ENCODE results near the gene PKD1. TPM values are rescaled to one million over a fixed set of nuclear protein-coding genes. Genes with fewer than 3 reads are reported as not detected.

The PKD1 gene
- total RNA-seq, 1 donor = 118 TPM

DNA sequence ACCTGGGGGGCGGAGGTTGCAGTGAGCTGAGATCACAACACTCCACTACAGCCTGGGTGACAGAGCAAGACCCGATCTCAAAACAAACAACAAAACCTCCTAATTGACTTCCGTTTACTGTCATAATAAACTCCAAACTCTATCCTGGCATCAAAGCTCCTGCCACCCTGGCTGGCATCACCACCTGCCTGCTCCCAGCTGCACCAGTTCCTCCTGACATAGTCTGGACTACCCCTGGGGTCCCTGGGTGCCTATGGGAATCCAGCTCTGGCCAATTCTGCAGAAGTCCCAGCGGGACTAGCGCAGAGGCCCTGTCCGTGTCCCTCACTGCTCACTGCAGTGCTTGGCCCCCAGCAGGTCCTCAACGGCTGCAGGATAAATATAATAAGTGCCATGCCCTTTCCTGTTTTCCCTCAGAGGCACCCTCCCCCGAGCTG lies 88.8 kb downstream of the PKD1 start:
- no peak for DNase-seq (ENCODE audit: low read depth)
- TF ChIP-seq, protein P1, sequence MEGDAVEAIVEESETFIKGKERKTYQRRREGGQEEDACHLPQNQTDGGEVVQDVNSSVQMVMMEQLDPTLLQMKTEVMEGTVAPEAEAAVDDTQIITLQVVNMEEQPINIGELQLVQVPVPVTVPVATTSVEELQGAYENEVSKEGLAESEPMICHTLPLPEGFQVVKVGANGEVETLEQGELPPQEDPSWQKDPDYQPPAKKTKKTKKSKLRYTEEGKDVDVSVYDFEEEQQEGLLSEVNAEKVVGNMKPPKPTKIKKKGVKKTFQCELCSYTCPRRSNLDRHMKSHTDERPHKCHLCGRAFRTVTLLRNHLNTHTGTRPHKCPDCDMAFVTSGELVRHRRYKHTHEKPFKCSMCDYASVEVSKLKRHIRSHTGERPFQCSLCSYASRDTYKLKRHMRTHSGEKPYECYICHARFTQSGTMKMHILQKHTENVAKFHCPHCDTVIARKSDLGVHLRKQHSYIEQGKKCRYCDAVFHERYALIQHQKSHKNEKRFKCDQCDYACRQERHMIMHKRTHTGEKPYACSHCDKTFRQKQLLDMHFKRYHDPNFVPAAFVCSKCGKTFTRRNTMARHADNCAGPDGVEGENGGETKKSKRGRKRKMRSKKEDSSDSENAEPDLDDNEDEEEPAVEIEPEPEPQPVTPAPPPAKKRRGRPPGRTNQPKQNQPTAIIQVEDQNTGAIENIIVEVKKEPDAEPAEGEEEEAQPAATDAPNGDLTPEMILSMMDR (IDR thresholded peaks at IDR 0.05; ENCODE audit: insufficient read depth, low read length) = no peak
- H3K4me3 ChIP-seq (ENCODE audit: low read depth, low read length) = peak overlapping the region; percentile 73

DNA sequence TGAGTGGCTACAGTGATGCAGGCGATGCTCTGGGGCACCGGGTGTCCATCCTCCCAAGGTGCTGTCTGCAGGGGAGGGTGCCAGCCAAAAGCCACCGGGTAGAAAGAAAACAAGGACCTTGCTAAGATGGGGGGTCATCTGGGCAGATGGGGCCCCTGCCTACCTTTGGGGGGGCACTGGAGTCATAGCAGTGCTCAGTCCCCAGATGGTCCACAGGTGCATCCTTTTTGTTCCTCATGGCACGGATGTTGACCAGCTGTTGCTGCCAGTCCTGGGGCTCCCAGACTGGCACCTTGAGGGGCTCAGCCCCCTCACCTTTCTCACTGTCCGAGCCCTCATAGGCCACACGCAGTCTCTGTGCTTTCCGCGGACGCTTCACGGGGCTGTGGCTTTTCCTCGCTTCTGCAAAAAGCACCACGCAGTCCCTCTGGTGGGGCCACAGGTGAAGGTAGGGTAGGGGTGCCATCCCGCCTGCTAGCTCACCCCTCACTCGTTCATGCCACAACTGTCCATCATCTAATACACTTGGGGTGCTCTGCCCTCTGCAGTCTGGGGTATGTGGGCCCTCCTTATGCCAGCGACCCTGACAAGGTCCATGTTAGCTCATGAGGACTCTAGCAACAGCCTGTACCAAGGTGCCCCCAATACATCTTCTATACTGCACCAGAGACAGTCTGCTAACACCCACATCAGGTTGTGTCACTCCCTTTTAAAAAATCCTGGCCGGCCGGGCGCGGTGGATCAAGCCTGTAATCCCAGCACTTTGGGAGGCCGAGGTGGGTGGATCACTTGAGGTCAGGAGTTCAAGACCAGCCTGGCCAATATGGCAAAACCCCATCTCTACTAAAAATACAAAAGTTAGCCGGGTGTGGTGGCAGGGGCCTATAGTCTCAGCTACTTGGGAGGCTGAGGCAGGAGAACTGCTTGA lies 89.5 kb downstream of the PKD1 start:
- no peak overlapping the region for H3K4me3 ChIP-seq (ENCODE audit: low read depth, low read length)
- no peak for DNase-seq (ENCODE audit: low read depth)
- TF ChIP-seq, protein P1 (IDR thresholded peaks at IDR 0.05; ENCODE audit: insufficient read depth, low read length) = no peak

DNA sequence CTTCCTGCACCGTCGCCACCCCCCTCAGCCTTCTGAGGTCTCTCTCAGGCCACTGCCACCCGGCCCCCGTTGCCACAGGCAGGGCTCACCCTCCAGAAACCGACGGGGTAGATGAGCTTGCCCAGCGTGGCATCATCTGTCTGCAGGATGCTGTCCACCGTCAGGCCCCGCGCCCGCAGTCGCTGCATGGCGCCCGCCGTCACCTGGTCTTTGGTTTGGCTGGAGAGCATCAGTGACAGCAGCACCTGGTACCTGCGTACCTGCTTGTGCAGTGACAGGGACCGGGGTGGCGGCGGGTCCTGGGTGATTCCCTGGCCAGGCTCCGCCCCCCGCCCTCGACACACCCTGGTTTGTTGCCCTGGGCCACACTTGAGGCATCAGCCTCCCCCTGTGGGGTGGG lies 91.2 kb downstream of the PKD1 start:
- TF ChIP-seq, protein P1 (IDR thresholded peaks at IDR 0.05; ENCODE audit: insufficient read depth, low read length) = no peak
- H3K4me3 ChIP-seq (ENCODE audit: low read depth, low read length) = no peak overlapping the region
- DNase-seq (ENCODE audit: low read depth) = no peak

DNA sequence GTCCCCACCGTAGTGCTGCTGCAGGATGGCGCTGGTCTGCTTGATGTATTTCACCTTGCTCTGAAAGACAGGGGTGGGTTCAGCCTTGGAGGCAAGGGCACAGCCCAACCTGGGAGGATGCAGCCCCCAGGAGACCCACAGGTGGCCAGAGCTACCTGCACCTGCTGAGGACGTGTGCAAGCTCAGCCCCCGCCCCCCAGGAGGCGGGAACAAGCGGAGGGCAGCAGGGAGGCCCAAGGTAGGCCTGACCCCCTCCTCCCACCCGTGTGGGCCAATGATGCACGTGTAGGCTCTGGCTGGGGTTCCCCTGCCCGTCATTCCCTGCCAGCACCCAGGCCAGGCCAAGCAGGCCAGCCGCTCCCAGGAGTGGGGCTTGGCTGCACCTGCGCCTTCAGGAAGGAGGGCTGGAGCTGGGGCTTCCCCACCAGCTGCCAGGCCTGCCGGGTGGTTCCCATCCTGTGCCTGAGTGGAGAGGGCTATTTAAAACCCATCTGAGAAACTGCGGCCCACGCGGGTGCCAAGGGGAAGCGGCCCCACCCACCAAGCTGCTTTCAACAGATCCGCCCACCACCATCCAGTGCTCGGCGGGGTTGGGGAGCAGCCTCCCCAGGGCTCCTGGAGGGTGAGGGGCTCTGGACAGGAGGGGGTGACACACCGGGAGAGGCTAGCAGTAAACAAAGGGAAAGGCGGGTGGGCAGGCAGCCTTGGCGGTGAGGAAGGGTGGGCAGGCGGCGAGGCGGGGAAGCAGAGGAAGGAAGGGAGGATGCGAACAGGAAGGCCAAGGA lies 91.8 kb downstream of the PKD1 start:
- TF ChIP-seq, protein P1 (IDR thresholded peaks at IDR 0.05; ENCODE audit: insufficient read depth, low read length) = no peak
- no peak overlapping the region for H3K4me3 ChIP-seq (ENCODE audit: low read depth, low read length)
- DNase-seq (ENCODE audit: low read depth) = no peak

DNA sequence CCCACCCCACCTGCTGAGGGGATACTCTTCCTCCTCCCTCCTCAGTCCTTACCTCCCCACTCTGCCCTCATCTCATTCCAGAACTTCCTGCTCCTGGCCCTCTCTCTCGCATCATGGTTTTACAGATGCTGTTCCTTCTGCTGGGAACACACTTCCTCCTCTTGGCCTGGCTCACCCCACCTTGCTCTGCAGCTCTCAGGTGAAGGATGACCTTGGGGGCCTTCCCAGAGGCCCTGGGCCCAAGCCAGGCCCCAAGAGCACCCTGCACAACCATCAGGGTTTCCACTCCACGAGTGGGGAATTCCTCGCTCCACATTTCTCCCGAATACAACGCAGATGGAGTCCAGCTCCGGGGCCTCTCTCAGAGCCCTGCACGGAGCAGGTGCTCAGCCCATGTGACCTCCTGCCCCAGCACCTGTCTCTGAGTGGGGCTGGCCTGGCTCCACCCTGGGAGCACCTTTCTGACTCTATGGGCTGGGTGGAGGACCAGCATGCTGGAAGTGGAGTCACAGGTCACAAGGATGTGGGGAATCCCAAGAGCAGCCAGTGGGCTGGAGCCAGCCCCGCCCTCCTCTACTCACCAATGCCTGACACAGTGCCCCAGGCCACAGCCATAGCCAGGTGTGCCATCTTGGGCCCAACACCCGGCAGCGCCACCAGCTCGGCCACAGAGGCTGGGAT lies 92.6 kb downstream of the PKD1 start:
- no peak overlapping the region for H3K4me3 ChIP-seq (ENCODE audit: low read depth, low read length)
- TF ChIP-seq, protein P1 (IDR thresholded peaks at IDR 0.05; ENCODE audit: insufficient read depth, low read length) = no peak
- no peak for DNase-seq (ENCODE audit: low read depth)

DNA sequence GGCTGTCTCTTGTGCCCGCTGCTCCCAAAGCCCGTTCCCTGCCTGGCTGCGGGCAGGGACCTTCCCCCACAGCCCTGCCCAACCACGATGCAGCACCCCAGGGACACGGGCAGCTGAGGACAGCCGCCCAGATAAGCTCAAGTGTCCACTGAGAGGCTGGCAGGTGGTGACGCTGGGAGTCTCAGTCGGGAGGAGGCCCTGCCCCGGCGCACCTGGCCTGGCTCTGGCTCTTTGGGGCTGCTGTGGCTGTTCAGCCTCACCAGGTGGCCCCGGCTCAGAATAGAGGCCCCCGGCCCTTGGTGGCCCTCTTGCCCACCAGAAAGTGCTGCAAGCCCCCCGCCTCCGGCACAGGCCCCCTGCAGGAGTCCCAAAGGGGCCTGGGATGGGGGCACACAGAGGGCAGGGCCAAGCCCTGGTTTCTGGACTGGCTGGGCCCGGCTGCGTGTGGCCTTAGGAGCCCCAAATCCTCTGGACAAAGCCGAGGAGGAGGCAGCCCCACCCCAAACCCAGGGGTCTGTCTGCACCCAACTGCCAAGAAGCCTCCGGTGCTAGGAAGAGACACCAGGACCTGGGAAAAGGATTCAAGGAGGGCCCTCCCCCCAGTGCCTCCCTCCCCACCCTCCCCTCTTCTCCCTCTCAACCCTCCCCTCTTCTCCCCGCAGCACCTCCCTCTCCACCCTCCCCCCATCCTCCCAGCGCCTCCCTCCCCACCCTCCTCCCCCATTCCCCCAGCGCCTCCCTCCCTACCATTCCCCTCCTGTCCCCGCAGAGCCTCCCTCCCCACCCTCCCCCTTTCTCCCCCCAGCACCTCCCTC lies 93.3 kb downstream of the PKD1 start:
- no peak overlapping the region for H3K4me3 ChIP-seq (ENCODE audit: low read depth, low read length)
- TF ChIP-seq, protein P1 (IDR thresholded peaks at IDR 0.05; ENCODE audit: insufficient read depth, low read length) = no peak
- DNase-seq (ENCODE audit: low read depth) = no peak
